GM06990 (cell line): Measurements from ENCODE around the gene ATAD3A.
"Not testable (repeated sequence)": the region's sequence is repeated elsewhere in the genome, so short reads cannot be mapped to it uniquely, and the experiment has no call there.

Experiments used
- DNase-seq: peaks from one replicate; pipeline ENCODE4 v3.0.0-alpha.2; 2011; ENCODE audit not compliant: insufficient read length; ENCODE audit errors: extremely low read depth
- H3K27me3 ChIP-seq: replicated peaks from 2 replicates; pipeline ENCODE4 v1.6.0; 2011; ENCODE audit warnings: low read length; ENCODE audit not compliant: control insufficient read depth, insufficient read depth
- H3K36me3 ChIP-seq: 2 replicates; pipeline ENCODE4 v1.5.1; 2011; ENCODE audit warnings: low read length; ENCODE audit not compliant: control insufficient read depth, insufficient read depth
- H3K4me3 ChIP-seq: replicated peaks from 2 replicates; pipeline ENCODE4 v1.5.1; 2011; ENCODE audit warnings: low read depth, mild to moderate bottlenecking, control low read depth, low read length
- TF ChIP-seq, protein P1 (sequence below): IDR thresholded peaks from 2 replicates; pipeline ENCODE4 v1.5.1; 2011; ENCODE audit warnings: low read length, control low read depth, mild to moderate bottlenecking, inconsistent platforms; ENCODE audit not compliant: insufficient read depth, poor library complexity, severe bottlenecking

ATAD3A gene

DNA sequence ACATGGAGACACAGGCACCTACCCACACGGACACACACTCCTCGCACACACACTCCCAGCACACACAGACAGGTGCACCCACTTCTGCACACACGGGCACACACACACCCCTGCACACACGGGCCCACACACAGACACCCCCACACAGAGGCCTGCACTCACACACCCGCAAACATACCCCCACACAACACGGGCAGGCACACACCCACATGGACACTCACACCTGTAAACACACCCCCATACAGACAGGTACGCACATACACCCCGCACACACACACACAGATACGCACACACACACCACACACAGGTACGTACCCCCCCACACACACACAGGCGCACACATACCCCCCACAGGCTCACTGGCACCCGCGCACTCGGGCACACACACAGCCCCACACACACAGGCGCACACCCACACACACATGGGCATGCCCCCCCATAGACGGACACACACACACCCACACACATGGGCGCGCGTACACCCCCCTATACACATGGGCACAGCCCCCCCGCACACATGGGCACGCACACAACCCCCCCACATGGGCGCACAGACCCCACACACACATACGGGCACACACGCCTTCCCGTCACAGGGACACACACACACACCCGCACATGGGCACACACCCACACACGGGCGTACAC, 6.1 kb downstream of the ATAD3A start:
- TF ChIP-seq, protein P1, sequence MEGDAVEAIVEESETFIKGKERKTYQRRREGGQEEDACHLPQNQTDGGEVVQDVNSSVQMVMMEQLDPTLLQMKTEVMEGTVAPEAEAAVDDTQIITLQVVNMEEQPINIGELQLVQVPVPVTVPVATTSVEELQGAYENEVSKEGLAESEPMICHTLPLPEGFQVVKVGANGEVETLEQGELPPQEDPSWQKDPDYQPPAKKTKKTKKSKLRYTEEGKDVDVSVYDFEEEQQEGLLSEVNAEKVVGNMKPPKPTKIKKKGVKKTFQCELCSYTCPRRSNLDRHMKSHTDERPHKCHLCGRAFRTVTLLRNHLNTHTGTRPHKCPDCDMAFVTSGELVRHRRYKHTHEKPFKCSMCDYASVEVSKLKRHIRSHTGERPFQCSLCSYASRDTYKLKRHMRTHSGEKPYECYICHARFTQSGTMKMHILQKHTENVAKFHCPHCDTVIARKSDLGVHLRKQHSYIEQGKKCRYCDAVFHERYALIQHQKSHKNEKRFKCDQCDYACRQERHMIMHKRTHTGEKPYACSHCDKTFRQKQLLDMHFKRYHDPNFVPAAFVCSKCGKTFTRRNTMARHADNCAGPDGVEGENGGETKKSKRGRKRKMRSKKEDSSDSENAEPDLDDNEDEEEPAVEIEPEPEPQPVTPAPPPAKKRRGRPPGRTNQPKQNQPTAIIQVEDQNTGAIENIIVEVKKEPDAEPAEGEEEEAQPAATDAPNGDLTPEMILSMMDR = no peak
- H3K27me3 ChIP-seq = no peaks in the 10 kb centered on the region
- H3K36me3 ChIP-seq = peaks cover 14% of the 10 kb centered on the region
- DNase-seq = no peak
- H3K4me3 ChIP-seq = no peak overlapping the region

DNA sequence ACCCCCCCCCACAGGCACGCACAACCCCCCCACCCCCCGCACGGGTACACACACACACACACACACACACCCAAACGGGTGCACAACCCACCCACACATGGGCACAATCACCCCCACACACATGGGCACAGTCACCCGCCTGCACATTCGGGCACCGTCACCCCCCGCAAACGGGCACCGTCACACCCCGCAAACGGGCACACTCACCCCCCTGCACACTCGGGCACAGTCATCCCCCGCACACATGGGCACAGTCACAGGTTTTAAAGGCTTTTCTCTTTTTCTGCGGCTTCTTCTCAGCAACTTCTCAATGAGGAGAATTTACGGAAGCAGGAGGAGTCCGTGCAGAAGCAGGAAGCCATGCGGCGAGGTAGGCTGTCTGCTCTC, 6.7 kb downstream of the ATAD3A start:
- H3K36me3 ChIP-seq = peaks cover 16% of the 10 kb centered on the region
- DNase-seq, H3K4me3 ChIP-seq, H3K27me3 ChIP-seq: not testable (repeated sequence)

DNA sequence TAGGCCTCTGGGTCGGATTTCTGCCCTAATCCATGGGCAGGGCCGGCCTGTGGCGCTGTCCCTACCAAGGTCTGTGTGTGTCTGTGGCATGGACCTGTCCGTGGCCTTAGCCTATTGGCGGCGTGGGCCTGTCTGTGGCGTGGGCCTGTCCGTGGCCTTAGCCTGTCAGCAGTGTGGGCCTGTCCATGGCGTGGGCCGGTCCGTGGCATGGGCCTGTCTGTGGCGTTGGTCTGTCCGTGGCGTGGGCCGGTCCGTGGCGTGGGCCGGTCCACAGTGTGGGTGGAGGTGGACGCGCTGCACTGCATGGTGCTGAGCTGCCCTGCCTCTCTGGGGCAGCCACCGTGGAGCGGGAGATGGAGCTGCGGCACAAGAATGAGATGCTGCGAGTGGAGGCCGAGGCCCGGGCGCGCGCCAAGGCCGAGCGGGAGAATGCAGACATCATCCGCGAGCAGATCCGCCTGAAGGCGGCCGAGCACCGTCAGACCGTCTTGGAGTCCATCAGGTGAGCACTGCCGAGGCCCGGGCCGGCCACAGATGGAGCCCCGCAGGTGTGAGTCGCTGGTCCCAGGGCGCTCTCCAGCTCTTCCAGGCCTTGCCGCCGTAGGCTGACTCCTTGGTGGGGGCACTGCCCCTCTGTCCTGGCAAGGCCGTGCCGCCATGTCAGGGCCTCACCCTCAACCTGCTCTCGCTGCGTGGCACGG, 8.0 kb downstream of the ATAD3A start:
- not testable (repeated sequence) for H3K4me3 ChIP-seq, H3K27me3 ChIP-seq, DNase-seq
- peaks cover 17% of the 10 kb centered on the region for H3K36me3 ChIP-seq

DNA sequence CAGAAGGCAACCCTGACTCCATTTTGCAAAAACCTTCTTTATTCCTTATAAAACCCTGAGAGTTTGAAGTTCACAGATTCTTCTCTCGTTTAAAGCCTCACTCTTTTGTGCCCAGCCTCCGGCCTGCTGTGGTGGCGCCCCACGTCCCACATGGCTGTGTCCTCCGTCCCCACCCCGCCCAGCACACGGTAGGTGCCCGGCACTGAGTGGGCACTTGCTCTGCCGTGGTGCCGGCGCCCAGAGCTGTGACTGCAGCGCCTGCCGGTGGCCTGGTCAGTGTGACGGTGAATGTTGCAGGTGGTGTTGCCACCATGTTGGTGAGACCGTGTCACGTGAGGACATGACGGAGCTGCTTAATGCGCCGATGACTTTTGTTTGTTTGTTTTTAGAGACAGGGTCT, 9.4 kb downstream of the ATAD3A start:
- H3K27me3 ChIP-seq = no peaks in the 10 kb centered on the region
- TF ChIP-seq, protein P1 = no peak
- H3K4me3 ChIP-seq = no peak overlapping the region
- DNase-seq = no peak
- H3K36me3 ChIP-seq = peaks cover 19% of the 10 kb centered on the region

DNA sequence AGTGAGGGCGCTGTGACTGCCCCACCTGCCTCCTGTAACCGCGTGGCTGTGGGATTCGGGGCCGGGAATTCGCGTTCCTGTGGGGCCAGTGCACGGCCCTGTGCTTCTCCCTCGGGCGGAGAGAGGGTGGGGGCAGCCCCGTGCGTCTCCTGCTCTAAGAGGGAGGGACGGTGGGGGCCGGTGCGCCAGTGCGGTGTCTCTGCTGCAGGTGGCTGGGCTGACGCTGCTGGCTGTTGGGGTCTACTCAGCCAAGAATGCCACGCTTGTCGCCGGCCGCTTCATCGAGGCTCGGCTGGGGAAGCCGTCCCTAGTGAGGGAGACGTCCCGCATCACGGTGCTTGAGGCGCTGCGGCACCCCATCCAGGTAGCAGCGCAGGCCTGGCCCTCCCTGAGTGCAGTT, 10.6 kb downstream of the ATAD3A start:
- not testable (repeated sequence) for DNase-seq, H3K27me3 ChIP-seq, H3K4me3 ChIP-seq
- peaks cover 19% of the 10 kb centered on the region for H3K36me3 ChIP-seq

DNA sequence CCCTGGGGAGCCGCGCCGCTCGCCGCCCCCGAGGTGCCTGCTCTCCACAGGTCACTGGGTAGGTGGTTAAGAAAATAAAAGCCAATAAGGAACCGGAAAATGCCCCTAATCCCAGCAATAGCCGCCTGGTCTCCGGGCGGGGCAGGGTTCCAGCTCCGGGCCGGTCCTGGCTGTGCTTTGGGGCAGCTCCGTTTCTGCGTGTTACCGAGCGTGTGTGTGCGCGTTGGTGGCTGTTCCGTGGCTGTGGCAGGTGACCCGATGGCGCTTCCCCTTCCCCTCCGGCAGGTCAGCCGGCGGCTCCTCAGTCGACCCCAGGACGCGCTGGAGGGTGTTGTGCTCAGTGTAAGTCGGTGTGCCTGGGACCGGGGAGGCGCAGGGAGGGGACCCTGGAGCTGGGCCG, 11.3 kb downstream of the ATAD3A start:
- not testable (repeated sequence) for DNase-seq, H3K4me3 ChIP-seq, H3K27me3 ChIP-seq
- peaks cover 15% of the 10 kb centered on the region for H3K36me3 ChIP-seq

DNA sequence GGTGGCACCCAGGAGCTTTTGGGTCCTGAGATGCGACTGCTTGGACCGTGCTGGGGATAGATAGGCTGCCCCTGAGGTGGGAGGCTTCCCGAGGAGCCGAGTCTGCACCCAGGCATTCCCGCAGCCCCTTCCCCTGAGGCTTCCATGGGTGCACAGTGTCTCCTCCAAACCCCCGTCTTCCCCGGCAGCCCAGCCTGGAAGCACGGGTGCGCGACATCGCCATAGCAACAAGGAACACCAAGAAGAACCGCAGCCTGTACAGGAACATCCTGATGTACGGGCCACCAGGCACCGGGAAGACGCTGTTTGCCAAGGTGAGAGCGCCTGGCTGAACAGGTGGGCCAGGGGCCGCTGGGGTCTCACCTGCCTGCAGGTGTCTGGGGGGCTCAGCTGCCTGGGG, 11.7 kb downstream of the ATAD3A start:
- not testable (repeated sequence) for H3K4me3 ChIP-seq, H3K27me3 ChIP-seq, DNase-seq
- peaks cover 16% of the 10 kb centered on the region for H3K36me3 ChIP-seq

DNA sequence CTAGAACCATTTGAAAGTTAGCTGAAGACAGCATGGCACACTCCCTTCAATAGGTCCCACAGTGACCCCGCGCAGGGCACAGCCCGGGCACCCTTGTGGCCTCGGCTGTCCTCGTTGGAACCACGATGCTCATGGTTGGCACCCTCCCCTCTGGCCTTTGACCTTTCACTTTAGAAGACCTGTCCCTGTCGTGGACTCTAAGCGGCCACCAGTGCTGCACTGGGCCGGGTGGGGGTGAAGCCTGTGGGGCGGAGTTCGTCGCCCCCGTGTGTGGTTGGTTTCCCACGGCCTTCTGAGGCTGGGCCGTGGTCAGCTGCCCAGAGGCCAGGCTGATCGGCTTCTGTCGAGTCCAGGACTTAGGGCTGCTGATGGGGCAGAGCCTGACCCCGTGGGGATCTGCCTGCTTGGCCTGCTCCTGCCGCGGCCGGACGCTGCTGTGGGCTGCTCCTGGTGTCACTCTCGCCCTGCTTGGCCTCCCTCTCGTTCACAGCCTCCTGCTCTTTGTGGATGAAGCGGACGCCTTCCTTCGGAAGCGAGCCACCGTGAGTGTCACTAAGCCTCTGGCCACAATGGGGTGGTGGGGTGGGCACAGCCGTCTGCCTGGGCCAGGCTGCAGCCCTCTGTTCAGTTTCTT, 12.9 kb downstream of the ATAD3A start:
- peaks cover 25% of the 10 kb centered on the region for H3K36me3 ChIP-seq
- not testable (repeated sequence) for H3K4me3 ChIP-seq, DNase-seq, H3K27me3 ChIP-seq

DNA sequence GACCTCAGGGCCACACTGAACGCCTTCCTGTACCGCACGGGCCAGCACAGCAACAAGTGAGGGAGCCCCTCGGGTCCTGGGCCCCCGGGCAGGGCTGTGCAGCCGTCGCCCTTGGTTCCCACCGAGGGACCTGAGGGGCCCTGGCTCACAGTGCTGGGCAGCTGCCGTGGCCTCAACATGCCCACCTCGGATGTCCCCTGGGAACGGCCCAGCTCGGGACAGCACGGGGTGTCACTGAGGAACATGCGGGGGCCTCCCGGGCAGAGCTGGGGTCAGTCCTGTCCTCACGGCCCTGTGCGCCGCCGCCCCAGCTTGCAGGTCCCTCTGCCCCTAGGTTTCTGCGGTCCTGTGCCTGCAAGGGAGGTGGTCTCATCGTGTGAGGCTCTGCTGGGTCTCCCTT, 14.5 kb downstream of the ATAD3A start:
- H3K36me3 ChIP-seq = peaks cover 21% of the 10 kb centered on the region
- not testable (repeated sequence) for H3K27me3 ChIP-seq, DNase-seq, H3K4me3 ChIP-seq
